UCSD-AML1 (cell line): ENCODE data around the gene ELAC2.

Source experiments
- DNase-seq: peaks from one replicate; lab custom pipeline; 2025; ENCODE audit not compliant: unreplicated experiment; lab: John Stamatoyannopoulos, UW

Gene ELAC2, protein sequence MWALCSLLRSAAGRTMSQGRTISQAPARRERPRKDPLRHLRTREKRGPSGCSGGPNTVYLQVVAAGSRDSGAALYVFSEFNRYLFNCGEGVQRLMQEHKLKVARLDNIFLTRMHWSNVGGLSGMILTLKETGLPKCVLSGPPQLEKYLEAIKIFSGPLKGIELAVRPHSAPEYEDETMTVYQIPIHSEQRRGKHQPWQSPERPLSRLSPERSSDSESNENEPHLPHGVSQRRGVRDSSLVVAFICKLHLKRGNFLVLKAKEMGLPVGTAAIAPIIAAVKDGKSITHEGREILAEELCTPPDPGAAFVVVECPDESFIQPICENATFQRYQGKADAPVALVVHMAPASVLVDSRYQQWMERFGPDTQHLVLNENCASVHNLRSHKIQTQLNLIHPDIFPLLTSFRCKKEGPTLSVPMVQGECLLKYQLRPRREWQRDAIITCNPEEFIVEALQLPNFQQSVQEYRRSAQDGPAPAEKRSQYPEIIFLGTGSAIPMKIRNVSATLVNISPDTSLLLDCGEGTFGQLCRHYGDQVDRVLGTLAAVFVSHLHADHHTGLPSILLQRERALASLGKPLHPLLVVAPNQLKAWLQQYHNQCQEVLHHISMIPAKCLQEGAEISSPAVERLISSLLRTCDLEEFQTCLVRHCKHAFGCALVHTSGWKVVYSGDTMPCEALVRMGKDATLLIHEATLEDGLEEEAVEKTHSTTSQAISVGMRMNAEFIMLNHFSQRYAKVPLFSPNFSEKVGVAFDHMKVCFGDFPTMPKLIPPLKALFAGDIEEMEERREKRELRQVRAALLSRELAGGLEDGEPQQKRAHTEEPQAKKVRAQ

GRCh38 chr17:13017655-13018459 is at the start of gene ELAC2:
ELAC2 (minus strand) TSS chr17:13018027; CDS start chr17:13017947, 80 bp downstream.
- DNase-seq: peak; percentile 97

GRCh38 chr17:13065032-13065431 is 47.2 kb upstream of the ELAC2 start:
- no peak for DNase-seq

DNA sequence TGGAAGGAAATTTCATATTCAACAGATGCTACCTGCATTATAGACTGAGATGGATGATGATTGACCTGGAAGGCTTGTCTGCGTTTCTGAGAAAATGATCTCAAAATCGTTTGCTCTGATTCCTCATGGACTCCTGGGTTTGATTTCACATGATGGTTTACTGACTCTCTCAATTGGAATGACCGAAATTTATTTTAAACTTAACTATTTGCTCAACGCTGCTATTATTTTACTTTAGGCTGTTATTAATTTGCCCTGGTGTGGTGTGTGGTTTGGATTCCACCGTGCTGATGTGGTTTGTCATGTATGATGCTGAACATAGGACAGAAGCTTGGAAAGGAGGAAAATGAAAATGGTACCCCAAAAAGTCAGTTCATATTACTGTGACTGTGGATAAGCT is 37.3 kb upstream of the ELAC2 start:
- DNase-seq: no peak

GRCh38 chr17:13054666-13055065 is 36.8 kb upstream of the ELAC2 start:
- DNase-seq: no peak

GRCh38 chr17:13051915-13052314 is 34.1 kb upstream of the ELAC2 start:
- DNase-seq: no peak

GRCh38 chr17:13047011-13047606 is 29.3 kb upstream of the ELAC2 start:
- DNase-seq: no peak

- DNase-seq: no peak
Measured at GRCh38 chr17:13046361-13046760, 28.5 kb upstream of the ELAC2 start.

GRCh38 chr17:13044572-13045065 is 26.8 kb upstream of the ELAC2 start:
- no peak for DNase-seq

DNA sequence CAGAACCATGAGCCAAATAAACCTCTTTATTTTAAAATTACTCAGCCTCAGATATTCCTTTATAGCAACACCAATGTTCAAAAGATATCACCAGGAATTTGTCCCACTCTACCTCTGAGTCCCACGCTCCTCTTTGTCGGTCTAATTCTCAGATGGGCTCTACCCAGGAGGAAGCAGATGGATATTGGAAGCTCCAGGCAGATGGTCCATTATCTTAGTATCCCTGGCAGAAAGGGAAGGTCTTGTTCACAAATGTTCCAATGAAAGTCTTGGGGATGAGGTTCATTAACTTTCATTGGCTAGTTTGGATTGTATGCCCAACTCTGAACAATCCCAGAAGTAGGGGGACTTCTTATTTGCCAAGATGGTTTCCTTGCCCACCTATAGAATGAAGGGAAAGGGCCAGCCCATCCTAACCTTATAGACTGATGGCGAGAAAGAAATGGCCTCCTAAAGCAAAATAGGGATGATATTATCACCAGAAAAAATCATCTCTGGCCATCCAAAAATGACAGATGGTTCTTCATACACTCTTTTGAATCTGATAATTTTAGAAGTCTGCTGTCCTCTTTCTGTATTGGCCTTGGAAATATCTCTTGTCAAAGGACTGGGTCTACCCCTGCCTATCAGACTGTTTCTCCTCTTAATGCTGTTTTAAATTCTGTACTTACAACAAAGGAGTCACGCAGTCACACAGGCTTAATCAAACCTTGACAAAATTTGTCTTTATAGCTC is 21.3 kb upstream of the ELAC2 start:
- DNase-seq: no peak

- no peak for DNase-seq
Measured at GRCh38 chr17:13036751-13037150, 18.9 kb upstream of the ELAC2 start.

- no peak for DNase-seq
Measured at GRCh38 chr17:13035420-13035819, 17.6 kb upstream of the ELAC2 start.

- peak; percentile 32 for DNase-seq
Measured at GRCh38 chr17:13031718-13032350, 14.0 kb upstream of the ELAC2 start.

GRCh38 chr17:13030459-13031300 is 12.9 kb upstream of the ELAC2 start:
- no peak for DNase-seq

- DNase-seq: no peak
Measured at GRCh38 chr17:13030056-13030455, 12.2 kb upstream of the ELAC2 start.

- DNase-seq: no peak
Measured at GRCh38 chr17:13029340-13029739, 11.5 kb upstream of the ELAC2 start.

DNA sequence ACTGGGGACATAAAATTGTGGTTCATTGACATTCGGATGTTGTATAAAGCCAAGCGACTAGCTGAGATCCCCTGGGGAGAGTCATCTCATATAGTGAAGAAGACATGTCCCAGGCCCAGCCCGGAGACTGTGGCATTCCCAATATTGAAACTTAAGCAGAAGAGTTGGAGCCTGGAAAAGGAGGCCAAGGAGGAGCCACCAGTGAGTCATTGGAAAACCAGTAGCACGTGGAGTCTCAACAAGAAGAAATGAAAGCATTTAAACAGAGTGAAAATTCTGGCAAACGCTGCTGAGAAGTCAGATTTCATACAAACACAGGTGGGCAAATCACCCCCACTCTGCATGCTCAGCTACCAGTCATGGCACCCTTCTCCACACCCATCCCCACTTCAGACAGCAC is 9.4 kb upstream of the ELAC2 start:
- DNase-seq: no peak

DNA sequence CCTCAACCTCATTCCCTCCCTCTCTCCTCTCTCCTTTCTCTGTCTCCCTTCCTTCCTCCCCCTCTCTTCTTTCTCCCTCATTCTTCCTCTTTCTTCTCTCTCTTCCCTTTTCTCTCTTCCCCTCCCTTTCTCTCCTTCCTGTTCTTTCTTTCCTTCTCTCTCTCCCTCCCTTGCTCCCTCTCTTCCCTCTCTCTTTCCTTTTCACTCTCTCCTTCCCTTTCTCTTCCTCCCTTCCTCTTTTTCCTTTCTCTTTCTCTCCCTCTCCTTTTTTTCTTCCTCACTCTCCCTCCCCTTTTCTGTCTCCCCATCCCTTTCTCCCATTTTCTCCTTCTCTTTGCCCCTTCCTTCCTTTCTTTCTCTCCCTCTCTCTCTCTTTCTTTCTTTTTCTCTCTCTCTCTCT is 7.9 kb upstream of the ELAC2 start:
- no peak for DNase-seq

DNA sequence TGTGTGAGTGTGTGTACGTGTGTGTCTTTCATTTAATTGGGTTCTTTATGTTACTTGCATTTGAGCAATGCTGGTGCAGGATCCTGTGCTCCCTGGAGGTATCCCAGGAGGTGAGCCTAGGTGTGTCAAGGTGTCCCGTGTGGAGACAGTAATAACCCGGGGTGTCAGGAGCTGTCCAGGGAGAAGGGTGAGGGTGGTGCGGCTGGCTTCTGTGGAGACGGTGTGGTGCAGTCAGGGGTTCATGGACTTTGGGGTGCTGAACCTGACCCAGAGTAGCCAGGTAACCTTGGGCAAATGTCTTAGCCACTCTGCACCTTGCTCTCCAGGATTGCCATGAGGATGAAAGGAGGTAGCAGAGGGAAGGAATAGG is 7.4 kb upstream of the ELAC2 start:
- no peak for DNase-seq
